IMR-90 (cell line): ENCODE results near the gene TSTD2. TPM values are rescaled to one million over a fixed set of nuclear protein-coding genes. Genes with fewer than 3 reads are reported as not detected.

Experiments used
- ATAC-seq: fragments of 200-7000 bp; cut with Tn5 transposase; 2 replicates; pipeline ENCODE4 v1.9.1; 2020; ENCODE audit warnings: low read depth, mild to moderate bottlenecking, moderate library complexity
- BruUV-seq: library from RNA; stranded (reverse); fragments of 400-500 nt; replicated peaks from 2 replicates; lab custom pipeline; 2021; lab: Mats Ljungman, UMichigan
- CTCF ChIA-PET: fragments of 300-600 bp; formaldehyde crosslinking; extraction: SDS; loops from one replicate; lab custom pipeline; 2021; ENCODE audit warnings: antibody characterized with exemption; lab: Yijun Ruan, JAX
- POLR2A ChIA-PET: fragments of 300-600 bp; sonication (Branson Sonifier 250); formaldehyde crosslinking; loops from one replicate; lab custom pipeline; 2022; ENCODE audit warnings: antibody characterized with exemption; ENCODE audit not compliant: unreplicated experiment; lab: Charles Lee
- DNase-seq: peaks from one replicate; pipeline ENCODE4 v3.0.0; 2013
- H2AFZ ChIP-seq: replicated peaks from 2 replicates; pipeline ENCODE3; 2013; ENCODE audit warnings: low read length, mild to moderate bottlenecking; ENCODE audit not compliant: poor library complexity
- H2AK5ac ChIP-seq: 2 replicates; pipeline ENCODE4 v1.6.1; 2013; ENCODE audit warnings: low read depth, low read length, inconsistent platforms
- H2AK9ac ChIP-seq: replicated peaks from 2 replicates; pipeline ENCODE3; 2013; ENCODE audit warnings: mild to moderate bottlenecking, low read depth, low read length, moderate library complexity; ENCODE audit not compliant: poor library complexity
- H2BK120ac ChIP-seq: 2 replicates; pipeline ENCODE4 v1.6.1; 2013; ENCODE audit warnings: low read depth, low read length, inconsistent platforms
- H2BK15ac ChIP-seq: 3 replicates; pipeline ENCODE4 v1.6.1; 2013; ENCODE audit warnings: low read depth, low read length, inconsistent platforms
- H2BK20ac ChIP-seq: 2 replicates; pipeline ENCODE4 v1.6.1; 2013; ENCODE audit warnings: low read depth, mild to moderate bottlenecking, inconsistent platforms, low read length, moderate library complexity
- H2BK5ac ChIP-seq: 2 replicates; pipeline ENCODE4 v1.6.1; 2013; ENCODE audit warnings: mild to moderate bottlenecking, low read depth, low read length, inconsistent platforms; ENCODE audit not compliant: poor library complexity, severe bottlenecking
- H3K14ac ChIP-seq: replicated peaks from 2 replicates; pipeline ENCODE4 v1.6.1; 2013; ENCODE audit warnings: low read depth, low read length, inconsistent platforms
- H3K18ac ChIP-seq: 2 replicates; pipeline ENCODE4 v1.6.1; 2013; ENCODE audit warnings: low read depth, low read length, control low read depth
- H3K23ac ChIP-seq: 2 replicates; pipeline ENCODE4 v1.6.1; 2013; ENCODE audit warnings: low read depth, low read length, inconsistent platforms
- H3K27ac ChIP-seq: 2 replicates; pipeline ENCODE4 v1.5.1; 2013; ENCODE audit warnings: mild to moderate bottlenecking, control low read depth, low read length; ENCODE audit not compliant: insufficient read depth
- H3K27me3 ChIP-seq: 2 replicates; pipeline ENCODE4 v1.6.1; 2013; ENCODE audit warnings: low read length; ENCODE audit not compliant: control insufficient read depth, insufficient read depth
- H3K36me3 ChIP-seq: 2 replicates; pipeline ENCODE4 v1.6.1; 2013; ENCODE audit warnings: low read length, mixed read lengths; ENCODE audit not compliant: control insufficient read depth, insufficient read depth
- H3K4ac ChIP-seq: 2 replicates; pipeline ENCODE4 v1.6.1; 2013; ENCODE audit warnings: low read depth, low read length, inconsistent platforms
- H3K4me1 ChIP-seq: 2 replicates; pipeline ENCODE4 v1.6.1; 2013; ENCODE audit warnings: low read length, mixed read lengths; ENCODE audit not compliant: control insufficient read depth, insufficient read depth
- H3K4me2 ChIP-seq: 2 replicates; pipeline ENCODE4 v1.6.1; 2013; ENCODE audit warnings: low read depth, mild to moderate bottlenecking, control low read depth, low read length, moderate library complexity
- H3K4me3 ChIP-seq: 2 replicates; pipeline ENCODE4 v1.5.1; 2013; ENCODE audit warnings: low read depth, mild to moderate bottlenecking, control low read depth, low read length, moderate library complexity; ENCODE audit not compliant: insufficient read depth
- H3K56ac ChIP-seq: 2 replicates; pipeline ENCODE4 v1.6.1; 2013; ENCODE audit warnings: low read length, inconsistent platforms; ENCODE audit not compliant: insufficient read depth; ENCODE audit errors: extremely low read depth
- H3K79me1 ChIP-seq, 2 experiments: 2 replicates each; pipeline ENCODE4 v1.6.1; 2013; ENCODE audit warnings: low read length in 2 of 2, inconsistent platforms in 1 of 2, low read depth in 1 of 2
- H3K9ac ChIP-seq: 2 replicates; pipeline ENCODE4 v1.6.1; 2013; ENCODE audit warnings: low read depth, low read length, control low read depth
- H3K9me1 ChIP-seq: 2 replicates; pipeline ENCODE4 v1.6.1; 2013; ENCODE audit warnings: low read length, inconsistent platforms; ENCODE audit not compliant: insufficient read depth
- H3K9me3 ChIP-seq: 2 replicates; pipeline ENCODE4 v1.6.1; 2013; ENCODE audit warnings: low read length; ENCODE audit not compliant: control insufficient read depth, insufficient read depth
- H4K20me1 ChIP-seq: 2 replicates; pipeline ENCODE4 v1.6.1; 2013; ENCODE audit warnings: low read length, inconsistent platforms; ENCODE audit not compliant: insufficient read depth
- H4K5ac ChIP-seq: 2 replicates; pipeline ENCODE4 v1.6.1; 2013; ENCODE audit warnings: mild to moderate bottlenecking, low read depth, low read length, control low read depth
- H4K8ac ChIP-seq, 2 experiments: 2 replicates each; pipeline ENCODE4 v1.6.1; 2013; ENCODE audit warnings: low read depth in 2 of 2, low read length in 2 of 2, control low read depth in 1 of 2, inconsistent platforms in 1 of 2
- H4K91ac ChIP-seq: 2 replicates; pipeline ENCODE4 v1.6.1; 2013; ENCODE audit warnings: low read depth, low read length, inconsistent platforms; ENCODE audit not compliant: insufficient read depth
- MAZ ChIP-seq: IDR thresholded peaks from 2 replicates; pipeline ENCODE4 v1.6.1; 2012; ENCODE audit warnings: low read depth, mild to moderate bottlenecking, low read length, improper control_type of control experiment, moderate library complexity, borderline replicate concordance
- RFX5 ChIP-seq: IDR thresholded peaks from 2 replicates; pipeline ENCODE4 v1.8.0; 2012; ENCODE audit warnings: low read depth, mild to moderate bottlenecking, low read length, moderate library complexity
- WGBS, 2 experiments: methylation state at CpG; one replicate each; pipeline versions ENCODE4 v1.1.5 to v1.1.7; 2013; ENCODE audit warnings: missing lambda C conversion rate in 2 of 2; ENCODE audit not compliant: insufficient read length in 1 of 2; ENCODE audit errors: extremely low coverage in 2 of 2; 5-methylcytosine and 5-hydroxymethylcytosine counted together
- dilution Hi-C: fragments of 300-500 bp; cut with HindIII; formaldehyde crosslinking; loops from one replicate; pipeline ENCODE4 v1.14.3; 2018; ENCODE audit warnings: low sequenced_read_pairs; ENCODE audit not compliant: unreplicated experiment
- in situ Hi-C: fragments of 300-500 bp; cut with MboI; formaldehyde crosslinking; loops from 3 replicates; pipeline ENCODE4 v1.14.3; 2019; ENCODE audit warnings: low sequenced_read_pairs, inconsistent platforms, mixed read lengths
- intact Hi-C: fragments of 100-400 bp; cut with micrococcal nuclease; formaldehyde crosslinking; loops from 2 replicates; pipeline ENCODE4 v1.10.0; 2022
- polyA plus RNA-seq, 3 experiments: library from polyadenylated mRNA; depleted of rRNA; stranded (reverse); fragments of >200 nt; gene quantifications; 2 replicates each; pipeline ENCODE4 v1.2.3, GENCODE V29; 2012; ENCODE audit warnings: low replicate concordance in 1 of 3
- total RNA-seq: library from RNA; depleted of rRNA; stranded (reverse); fragments of >200 nt; gene quantifications from 2 replicates; pipeline ENCODE4 v1.2.3, GENCODE V29; 2012

Gene TSTD2
- total and polyA plus RNA-seq, 2 of the 4 experiments (the other 2 are of a cell fraction), result 11.2 to 16.3 TPM

GRCh38 chr9:97562542-97562941, 70.6 kb downstream of the TSTD2 start:
- intact Hi-C loops (no loop called here), in situ Hi-C loops (no loop called here), dilution Hi-C loops (no loop called here)
- Histone ChIP-seq H3K27me3 (peaks cover 2% of the 10 kb centered on the region; the same call in 1 of the 2 replicates), H2BK15ac (no peak overlapping the region), H3K79me1 (no peaks in the 10 kb centered on the region), H3K14ac (no peak overlapping the region), H2BK120ac (no peak overlapping the region), H2AFZ (no peak overlapping the region), H2AK9ac (no peak overlapping the region), H3K36me3 (0 out of 2 replicates have a peak, but pooled peaks cover 5% of the 10 kb centered on the region), H3K4me3 (no peak overlapping the region), H3K56ac (no peak overlapping the region), H3K9ac (no peak overlapping the region), H3K9me1 (peaks cover 4% of the 10 kb centered on the region), H2AK5ac (no peak overlapping the region), H3K9me3 (no peaks in the 10 kb centered on the region), H3K4me2 (no peak overlapping the region), H4K91ac (no peak overlapping the region), H2BK5ac (no peak overlapping the region), H3K4me1 (peaks cover 1% of the 10 kb centered on the region; the same call in 1 of the 2 replicates), H4K20me1 (no peaks in the 10 kb centered on the region), H4K8ac (no peak overlapping the region), H3K27ac (no peak overlapping the region), H4K5ac (no peak overlapping the region), H3K18ac (no peak overlapping the region), H3K4ac (no peak overlapping the region), H2BK20ac (no peak overlapping the region), H3K23ac (no peak overlapping the region)
- DNase-seq, result no peak
- TF ChIP-seq RFX5 (no peak), MAZ (no peak)
- no peak for ATAC-seq
- POLR2A ChIA-PET, result no interaction called here
- CTCF ChIA-PET, result no interaction called here
- BruUV-seq, result no TSS peak
- 70% methylated on average over 2 of the region's 5 CpGs; no CpG with 5 or more reads in 1 of the 2 experiments for WGBS, 2 experiments
